Stimulated activated CD4-positive, alpha-beta T cell treated with anti-CD3 and anti-CD28 coated beads, TNF-alpha, amount 100 ng/mL, for 24 hours (primary cell): ENCODE data around the gene MATN4.
"Not testable (repeated sequence)": the region's sequence is repeated elsewhere in the genome, so short reads cannot be mapped to it uniquely, and the experiment has no call there.

Experiments used
- DNase-seq, 3 experiments: peaks; one replicate each; pipeline ENCODE4 v3.0.0-alpha.2; 2020; ENCODE audit warnings: low read depth in 3 of 3

MATN4 gene

DNA sequence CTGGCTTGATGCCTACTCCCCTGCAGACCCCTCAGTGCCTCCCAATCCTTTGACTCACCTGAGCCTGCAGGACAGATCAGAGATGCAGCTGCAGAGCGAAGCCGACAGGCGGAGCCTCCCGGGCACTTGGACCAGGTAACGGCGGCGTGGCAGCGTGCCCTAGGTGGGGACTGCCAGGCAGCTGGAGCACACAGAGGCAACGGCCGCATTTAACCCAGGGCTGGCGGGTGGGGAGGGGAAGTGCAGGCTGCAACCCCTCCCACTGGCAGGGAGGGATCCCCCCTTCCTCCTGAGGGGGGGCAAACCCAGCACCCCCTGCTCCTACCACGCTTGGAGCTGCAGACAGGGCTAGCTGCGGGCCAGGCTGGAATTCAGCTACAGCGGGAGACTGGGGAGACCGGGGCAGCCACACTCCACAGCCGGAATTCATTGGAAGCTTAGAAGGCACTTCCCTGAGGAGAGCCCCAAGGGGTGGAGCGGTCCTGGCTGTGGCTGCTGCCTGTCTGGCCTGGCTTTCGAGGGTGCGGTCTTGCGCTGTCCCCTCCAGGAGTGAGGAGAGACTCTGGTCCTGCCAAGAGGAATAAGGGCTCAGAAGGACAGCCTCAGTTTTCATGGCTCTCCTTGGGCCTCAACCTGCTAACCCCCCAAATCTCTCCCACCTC, at the start of gene MATN4:
Gene MATN4, minus strand, starts transcription at position 183 of the 662 bp plus-strand sequence. CDS start 2,717 bp downstream, outside the sequence.
- no peak for DNase-seq

- DNase-seq: no peak
These were observed 47.3 kb upstream of the MATN4 start for GRCh38 chr20:45355209-45356084.

- DNase-seq: peak in 1 of 3 experiments; percentile 48
These were observed 46.5 kb upstream of the MATN4 start for GRCh38 chr20:45354423-45355208.

GRCh38 chr20:45353746-45354145, 45.6 kb upstream of the MATN4 start:
- DNase-seq: no peak

DNA sequence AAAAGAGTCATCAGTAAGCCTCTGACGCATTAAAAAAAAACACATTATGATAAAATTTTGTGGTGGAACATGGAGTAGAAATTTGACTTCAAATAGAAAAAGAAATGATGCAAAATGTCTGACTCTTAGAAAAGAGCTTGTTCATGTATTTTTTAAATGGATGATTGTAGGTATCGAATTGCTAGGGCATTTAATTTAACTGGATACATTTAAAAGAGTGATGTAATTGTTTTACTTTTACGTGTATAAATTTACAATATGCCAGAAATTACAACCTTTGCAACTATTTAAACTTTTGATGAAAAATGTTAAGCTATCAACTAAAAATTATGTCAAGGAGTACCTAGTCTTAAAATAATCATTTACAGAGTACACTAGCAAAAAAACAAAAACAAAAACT, 44.6 kb upstream of the MATN4 start:
- no peak for DNase-seq

GRCh38 chr20:45350795-45351194, 42.7 kb upstream of the MATN4 start:
- DNase-seq: not testable (repeated sequence)

- no peak for DNase-seq
These were observed 42.1 kb upstream of the MATN4 start for GRCh38 chr20:45350217-45350616.

- peak; percentile 28 to 65 (median 53) for DNase-seq
These were observed 40.1 kb upstream of the MATN4 start, which contains the start of gene SDC4 for GRCh38 chr20:45347936-45348778. Gene SDC4, minus strand, starts transcription at chr20:45348424. Its CDS starts 40 bp downstream, at chr20:45348384.

- DNase-seq: no peak
These were observed 39.3 kb upstream of the MATN4 start for GRCh38 chr20:45347297-45347935.

DNA sequence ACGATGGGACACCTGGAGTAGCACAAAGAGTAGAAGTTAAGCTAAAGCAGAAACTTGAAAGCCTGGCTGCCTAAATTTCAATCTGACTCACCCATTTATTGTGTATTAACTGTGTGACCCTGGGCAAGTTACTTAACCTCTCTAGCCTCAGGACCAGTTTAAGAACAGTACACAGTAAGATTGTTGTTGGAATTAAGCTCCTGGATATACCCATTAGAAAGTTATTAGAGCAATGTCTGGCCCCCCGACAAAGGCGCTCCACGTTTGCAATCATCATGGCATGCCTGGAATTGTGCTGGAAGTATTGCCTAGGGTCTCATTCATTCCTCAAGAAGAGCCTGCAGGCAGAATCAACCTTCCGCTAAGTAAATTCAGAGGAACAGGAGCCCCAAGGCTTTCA, 38.8 kb upstream of the MATN4 start:
- no peak for DNase-seq

DNA sequence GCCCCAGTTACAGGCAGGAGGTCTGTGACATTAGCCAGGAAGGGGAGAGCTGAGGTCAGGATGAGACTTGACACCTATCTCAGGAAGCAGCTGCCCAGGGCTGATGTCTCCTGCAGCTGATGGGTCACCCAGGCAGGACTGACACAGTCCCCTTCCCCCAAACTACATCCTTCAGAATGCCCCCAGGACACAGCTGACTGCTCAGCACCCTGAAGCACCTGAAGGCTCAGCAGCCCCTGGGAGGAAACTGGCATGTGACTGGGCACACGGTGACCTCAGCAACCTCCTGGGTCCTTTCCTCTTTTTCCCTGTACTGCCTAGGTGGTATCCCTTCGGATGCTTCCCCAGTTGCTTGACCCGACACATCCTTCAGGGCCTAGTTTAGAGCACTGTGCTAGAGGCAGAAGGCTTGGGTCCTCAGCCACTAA, 38.2 kb upstream of the MATN4 start:
- peak in 1 of 3 experiments; percentile 9 for DNase-seq

DNA sequence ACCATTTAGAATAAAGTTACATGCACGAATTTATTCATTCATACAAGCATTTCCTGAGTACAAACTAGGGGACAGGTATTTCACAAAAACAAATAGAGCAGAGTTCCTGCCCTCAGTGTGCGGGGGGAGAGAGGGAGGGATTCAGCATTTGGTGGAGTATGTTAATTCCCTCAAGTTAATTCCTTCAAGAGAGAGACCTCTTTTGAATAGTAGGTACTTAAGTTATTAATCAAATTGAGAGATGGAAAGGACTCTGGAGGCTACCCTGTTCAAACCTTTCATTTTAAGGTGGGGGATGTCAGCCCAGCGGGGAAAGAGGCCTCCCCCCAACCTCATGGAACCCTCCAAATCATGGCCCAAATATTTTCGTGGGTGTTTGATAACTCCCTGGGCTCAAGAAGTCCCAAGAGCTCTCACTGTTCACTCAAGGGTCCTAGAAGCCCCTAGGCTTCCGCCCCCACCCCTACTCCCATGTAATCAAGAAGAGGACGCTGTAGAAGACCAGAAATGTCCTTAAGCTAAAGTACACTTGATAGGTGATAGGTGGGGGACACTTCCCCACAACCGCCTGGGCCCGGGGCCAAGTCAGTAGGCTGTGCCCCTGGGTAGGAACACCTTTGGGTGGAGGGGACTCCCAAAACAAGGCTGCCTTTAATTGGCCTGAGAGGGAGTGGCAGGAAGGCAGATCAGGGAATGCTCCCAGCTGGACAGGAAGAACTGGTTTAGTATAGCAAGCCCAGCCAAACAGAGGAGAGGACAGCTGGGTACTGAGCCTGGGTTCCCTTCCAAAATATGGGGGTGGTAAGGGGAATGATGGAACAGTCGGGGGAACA, 37.2 kb upstream of the MATN4 start:
- DNase-seq: no peak

GRCh38 chr20:45344168-45344860, 36.2 kb upstream of the MATN4 start:
- no peak for DNase-seq

- DNase-seq: no peak
These were observed 35.6 kb upstream of the MATN4 start for GRCh38 chr20:45343532-45344167.

DNA sequence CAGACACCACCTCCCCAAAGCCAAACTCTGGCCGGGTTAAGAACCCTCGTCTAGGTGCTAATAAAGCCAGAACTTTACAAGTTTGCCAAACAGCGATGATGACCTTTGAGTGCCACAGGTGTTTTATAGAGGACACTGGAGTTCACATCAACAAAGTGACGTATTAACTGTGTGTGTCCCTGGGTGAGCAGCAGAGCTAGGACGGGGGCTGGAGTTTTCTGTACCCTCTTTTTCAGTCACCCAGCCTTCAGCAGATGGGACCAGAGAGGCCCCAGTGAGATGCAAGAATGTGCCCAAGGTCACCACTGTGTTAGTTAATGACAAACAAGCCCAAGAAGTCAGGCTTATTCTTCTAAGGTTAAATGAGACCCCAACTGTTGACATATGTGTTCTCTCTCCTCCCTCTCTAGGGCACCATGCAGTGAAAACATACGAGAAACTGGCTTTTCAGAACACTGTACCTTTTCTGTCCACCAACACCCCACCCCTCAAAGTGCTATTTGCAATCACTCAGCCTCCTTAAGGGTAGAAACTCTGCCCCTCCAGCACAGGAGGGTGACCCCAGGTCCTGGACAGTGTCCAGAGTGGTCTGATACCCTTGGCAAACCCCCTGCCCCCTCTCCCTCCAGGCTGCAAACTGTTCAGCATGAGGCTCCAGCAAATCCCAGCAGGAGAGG, 34.9 kb upstream of the MATN4 start:
- DNase-seq: no peak

- DNase-seq: no peak
These were observed 34.1 kb upstream of the MATN4 start for GRCh38 chr20:45341939-45342854.

- DNase-seq: no peak
These were observed 33.5 kb upstream of the MATN4 start for GRCh38 chr20:45341579-45341938.
